ENCODE results near the gene DNAJB2.
"Not testable (repeated sequence)": the region's sequence is repeated elsewhere in the genome, so short reads cannot be mapped to it uniquely, and the experiment has no call there.

DNAJB2 gene

DNA sequence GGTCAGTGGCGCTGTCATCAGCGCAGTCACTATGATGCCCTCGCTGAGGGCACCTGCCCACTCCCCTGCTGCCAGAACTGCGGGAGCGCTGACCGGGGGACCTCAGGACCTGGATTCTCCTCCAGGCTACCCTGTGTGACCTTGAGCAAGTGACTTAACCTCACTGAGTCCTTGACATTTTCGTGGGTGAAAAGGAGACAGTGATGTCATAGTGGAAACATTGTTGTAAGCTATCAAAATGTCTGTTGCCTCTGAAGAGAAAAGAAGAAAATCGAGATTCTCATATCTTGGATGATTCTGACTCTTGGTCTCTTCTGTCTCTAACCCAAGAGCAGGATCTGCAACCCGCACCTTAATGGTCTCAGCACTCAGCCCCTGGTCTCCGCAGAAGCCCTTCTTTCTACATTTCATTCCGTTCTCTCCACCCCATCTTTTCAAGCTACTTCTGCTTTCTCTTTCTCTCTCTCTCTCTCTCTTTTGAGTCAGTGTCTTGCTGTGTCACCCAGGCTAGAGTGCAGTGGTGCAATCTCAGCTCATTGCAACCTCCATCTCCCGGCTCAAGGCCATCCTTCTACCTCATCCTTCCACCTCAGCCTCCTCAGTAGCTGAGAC is 24.5 kb upstream of the DNAJB2 start:
- no peak for DNase-seq (ENCODE audit: low read depth in 1 of 2, low spot score in 1 of 2)

DNA sequence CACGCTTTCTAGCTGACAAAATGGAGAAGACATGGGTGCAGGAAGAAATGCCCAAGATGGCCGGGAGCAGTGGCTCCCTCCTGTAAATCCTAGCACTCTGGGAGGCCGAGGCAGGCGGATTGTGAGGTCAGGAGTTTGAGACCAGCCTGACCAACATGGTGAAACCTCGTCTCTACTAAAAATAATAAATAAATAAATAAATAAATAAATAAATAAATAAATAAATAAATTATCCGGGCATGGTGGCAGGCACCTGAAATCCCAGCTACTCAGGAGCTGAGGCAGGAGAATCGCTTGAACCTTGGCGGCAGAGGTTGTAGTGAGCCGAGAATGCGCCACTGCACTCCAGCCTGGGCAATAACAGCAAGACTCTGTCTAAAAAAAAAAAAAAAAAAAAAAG is 20.2 kb upstream of the DNAJB2 start:
- not testable (repeated sequence) for DNase-seq (ENCODE audit: low read depth in 1 of 2, low spot score in 1 of 2)

DNA sequence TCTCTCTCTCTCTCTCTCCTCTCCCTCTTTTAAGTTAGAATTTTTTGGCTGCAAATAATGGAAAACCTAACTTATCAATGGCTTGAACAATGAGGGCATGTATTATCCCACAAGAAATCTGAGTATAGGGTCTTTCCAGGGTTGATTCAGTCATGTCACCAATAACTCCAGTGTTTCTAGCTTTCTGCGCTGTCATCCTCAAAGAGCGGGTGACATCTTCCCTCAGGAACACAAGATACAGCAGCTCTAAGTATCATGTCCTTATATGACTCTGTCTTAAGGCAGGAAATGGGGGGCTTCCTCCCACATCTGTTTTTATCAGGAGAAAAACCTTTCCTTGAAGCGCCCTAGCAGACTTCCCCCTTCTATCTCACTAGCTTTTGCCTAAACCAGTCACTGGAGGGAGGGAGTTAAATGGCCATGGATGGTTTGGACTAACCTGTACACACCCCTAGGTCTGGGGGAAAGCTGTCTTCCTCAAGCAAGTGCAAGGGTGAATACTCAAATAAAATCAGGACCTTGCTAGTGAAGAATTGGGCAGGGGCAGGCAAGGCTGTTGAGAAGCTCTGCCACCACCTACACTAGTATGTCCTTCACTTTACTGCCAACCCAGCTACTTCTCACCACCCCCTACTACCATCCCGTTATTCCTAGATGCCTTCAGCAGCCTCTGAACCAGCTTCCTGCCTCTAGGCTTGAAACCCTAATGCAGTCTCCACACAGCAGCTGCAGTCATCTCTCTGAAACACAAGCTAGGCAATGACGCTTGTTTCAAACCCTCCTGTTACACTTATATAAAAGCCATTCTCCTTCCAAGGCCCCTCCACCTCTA is 17.9 kb upstream of the DNAJB2 start:
- DNase-seq (ENCODE audit: low read depth in 1 of 2, low spot score in 1 of 2): no peak

- DNase-seq (ENCODE audit: low read depth in 1 of 2, low spot score in 1 of 2): no peak
Measured at GRCh38 chr2:219266232-219266631, 12.9 kb upstream of the DNAJB2 start.

GRCh38 chr2:219266886-219267285 is 12.3 kb upstream of the DNAJB2 start:
- no peak for DNase-seq (ENCODE audit: low read depth in 1 of 2, low spot score in 1 of 2)

DNA sequence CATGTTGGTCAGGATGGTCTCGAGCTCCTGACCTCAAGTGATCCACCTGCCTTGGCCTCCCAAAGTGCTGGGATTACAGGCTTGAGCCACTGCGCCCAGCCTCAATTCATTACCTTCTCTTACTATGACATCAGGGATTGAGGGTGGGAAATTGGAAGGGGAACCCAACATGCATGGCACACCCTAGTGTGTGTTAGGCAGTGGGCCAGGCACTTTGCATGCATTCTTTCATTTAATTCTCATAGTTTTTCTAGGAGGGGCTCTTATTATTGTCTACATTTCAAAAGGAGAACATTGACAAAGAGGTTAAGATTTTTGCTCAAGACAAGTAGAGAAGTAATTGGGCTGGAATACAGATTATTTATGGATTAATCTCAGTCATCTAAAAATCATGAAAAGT is 10.9 kb upstream of the DNAJB2 start:
- DNase-seq (ENCODE audit: low read depth in 1 of 2, low spot score in 1 of 2): no peak

- DNase-seq (ENCODE audit: low read depth in 1 of 2, low spot score in 1 of 2): no peak
Measured at GRCh38 chr2:219269362-219270054, 9.7 kb upstream of the DNAJB2 start.

GRCh38 chr2:219270055-219270372 is 9.2 kb upstream of the DNAJB2 start:
- no peak for DNase-seq (ENCODE audit: low read depth in 1 of 2, low spot score in 1 of 2)

DNA sequence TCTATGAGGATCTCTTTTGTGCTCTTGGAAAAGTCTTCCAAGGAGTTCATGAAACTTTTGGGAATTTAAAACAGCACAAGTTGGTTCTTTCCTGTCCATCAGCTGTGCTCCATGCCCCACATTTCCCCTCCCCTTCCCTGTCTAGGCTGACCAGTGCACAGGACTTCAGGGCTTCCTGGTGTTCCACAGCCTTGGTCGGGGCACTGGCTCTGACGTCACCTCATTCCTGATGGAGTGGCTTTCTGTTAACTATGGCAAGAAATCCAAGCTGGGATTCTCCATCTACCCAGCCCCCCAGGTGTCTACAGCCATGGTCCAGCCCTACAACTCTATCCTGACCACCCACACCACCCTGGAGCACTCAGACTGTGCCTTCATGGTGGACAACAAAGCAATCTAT is 8.1 kb upstream of the DNAJB2 start:
- DNase-seq (ENCODE audit: low read depth in 1 of 2, low spot score in 1 of 2): no peak

DNA sequence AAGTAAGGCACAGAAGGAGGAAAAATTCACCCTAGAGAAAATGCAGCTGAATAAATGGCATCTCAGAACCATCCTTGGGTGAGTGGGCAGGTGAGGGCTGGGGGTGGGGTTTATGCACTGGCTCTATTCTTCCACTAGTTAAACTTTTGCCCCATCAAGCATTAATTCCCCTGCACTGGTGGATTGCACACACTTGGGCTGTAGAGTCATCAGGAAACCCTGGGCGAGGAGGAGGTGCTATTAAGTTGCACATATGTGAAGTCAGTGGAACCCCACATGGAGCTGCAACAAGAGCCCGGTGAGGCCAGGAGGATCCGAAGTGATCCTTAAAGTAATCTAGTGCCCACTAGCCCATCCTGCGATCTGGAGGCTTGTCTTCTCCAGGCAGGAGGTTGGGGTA is 6.8 kb upstream of the DNAJB2 start:
- no peak for DNase-seq (ENCODE audit: low read depth in 1 of 2, low spot score in 1 of 2)

DNA sequence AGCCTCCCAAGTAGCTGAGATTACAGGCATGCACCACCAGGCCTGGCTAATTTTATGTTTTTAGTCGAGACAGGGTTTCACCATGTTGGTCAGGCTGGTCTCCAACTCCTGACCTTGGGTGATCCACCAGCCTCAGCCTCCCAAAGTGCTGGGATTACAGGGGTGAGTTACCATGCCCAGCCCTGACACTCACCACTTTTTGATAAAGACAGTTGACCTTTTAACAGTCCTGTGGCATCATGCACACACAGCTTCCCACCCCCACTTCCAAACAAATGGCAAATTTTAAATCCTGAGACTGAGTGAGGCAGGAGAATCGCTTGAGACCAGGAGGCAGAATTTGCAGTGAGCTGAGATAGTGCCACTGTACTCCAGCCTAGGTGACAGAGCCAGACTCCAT is 6.2 kb upstream of the DNAJB2 start:
- no peak for DNase-seq (ENCODE audit: low read depth in 1 of 2, low spot score in 1 of 2)

- DNase-seq (ENCODE audit: low read depth in 1 of 2, low spot score in 1 of 2): no peak
Measured at GRCh38 chr2:219273937-219274336, 5.2 kb upstream of the DNAJB2 start.

GRCh38 chr2:219274361-219274921 is 4.7 kb upstream of the DNAJB2 start:
- no peak for DNase-seq (ENCODE audit: low read depth in 1 of 2, low spot score in 1 of 2)

GRCh38 chr2:219277703-219278654 is 1.2 kb upstream of the DNAJB2 start:
- DNase-seq (ENCODE audit: low read depth in 1 of 2, low spot score in 1 of 2): peak; percentile 55 to 65

GRCh38 chr2:219278655-219279150 is 463 bp upstream of the DNAJB2 start:
- no peak for DNase-seq (ENCODE audit: low read depth in 1 of 2, low spot score in 1 of 2)

DNA sequence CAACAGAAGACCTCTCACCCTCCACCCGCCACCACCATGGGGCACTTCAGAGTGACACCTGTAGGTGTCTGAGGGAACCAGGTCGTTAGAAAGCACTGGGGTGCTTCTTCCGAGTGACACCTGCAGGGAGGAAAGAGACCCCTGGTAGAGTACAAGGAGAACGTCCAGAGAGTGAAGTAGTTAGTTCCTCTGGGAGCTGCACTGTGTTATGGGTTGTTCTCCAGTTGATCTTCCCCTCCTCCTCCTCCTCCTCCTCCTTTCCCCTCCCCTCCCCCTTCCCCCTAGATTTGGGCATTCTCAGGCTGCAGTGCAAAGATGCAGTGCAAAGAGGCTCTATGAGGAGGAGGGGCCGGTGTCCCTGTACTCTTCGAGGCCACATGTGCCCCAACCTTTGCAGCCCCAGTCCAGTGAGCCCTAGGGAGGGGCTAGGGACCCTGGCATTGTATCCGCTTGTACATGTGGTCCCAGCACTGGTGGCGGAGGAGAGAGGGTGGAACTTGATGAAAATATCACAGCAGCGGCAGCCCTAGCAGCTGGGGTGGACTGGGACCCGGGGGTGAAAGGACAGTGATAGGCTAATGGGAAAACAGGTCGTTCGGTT is 850 bp downstream of the DNAJB2 start:
- DNase-seq (ENCODE audit: low read depth in 1 of 2, low spot score in 1 of 2): no peak

- DNase-seq (ENCODE audit: low read depth in 1 of 2, low spot score in 1 of 2): no peak
Measured at GRCh38 chr2:219280651-219281050, 1.5 kb downstream of the DNAJB2 start.

GRCh38 chr2:219281588-219281987 is 2.4 kb downstream of the DNAJB2 start:
- DNase-seq (ENCODE audit: low read depth in 1 of 2, low spot score in 1 of 2): no peak

- DNase-seq (ENCODE audit: low read depth in 1 of 2, low spot score in 1 of 2): no peak
Measured at GRCh38 chr2:219282375-219282774, 3.2 kb downstream of the DNAJB2 start.

DNA sequence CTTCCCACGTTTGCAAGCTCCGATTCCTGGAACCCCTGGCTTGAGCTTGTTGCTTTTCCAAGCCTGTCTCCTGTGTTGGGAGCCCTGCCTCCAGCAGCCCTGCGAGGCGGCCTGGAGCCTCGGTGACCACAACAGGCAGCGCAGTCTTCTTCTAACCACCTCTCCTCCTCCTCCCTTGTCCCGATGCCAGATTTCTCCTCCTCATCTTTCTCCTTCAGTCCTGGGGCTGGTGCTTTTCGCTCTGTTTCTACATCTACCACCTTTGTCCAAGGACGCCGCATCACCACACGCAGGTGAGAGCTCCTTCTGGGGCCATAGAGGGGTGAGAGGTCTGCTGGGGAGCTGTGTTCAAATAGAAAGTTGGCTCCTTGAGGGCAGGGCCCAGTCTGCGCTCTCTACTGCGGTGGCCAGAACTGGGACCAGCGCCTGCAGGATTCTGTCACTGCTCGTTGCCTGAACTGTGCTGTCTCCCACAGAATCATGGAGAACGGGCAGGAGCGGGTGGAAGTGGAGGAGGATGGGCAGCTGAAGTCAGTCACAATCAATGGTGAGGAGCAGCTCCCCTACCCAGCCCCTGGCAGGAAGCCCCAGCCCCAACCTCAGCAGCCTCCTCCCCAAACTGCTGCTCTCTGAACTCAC is 3.9 kb downstream of the DNAJB2 start:
- DNase-seq (ENCODE audit: low read depth in 1 of 2, low spot score in 1 of 2): no peak
